ENCODE measurements around the gene MAGEH1. TPM values are rescaled to one million over a fixed set of nuclear protein-coding genes. Genes with fewer than 3 reads are reported as not detected.
"Not testable (repeated sequence)": the region's sequence is repeated elsewhere in the genome, so short reads cannot be mapped to it uniquely, and the experiment has no call there.

MAGEH1 gene
- total RNA-seq (2014; rRNA removed; shearing (Covaris generic)), result 38.3 and 45.3 TPM in 2 replicates

GRCh38 chrX:55451990-55452832, at the start of gene MAGEH1:
TSS of gene MAGEH1 (plus strand) at chrX:55452127. CDS start at chrX:55452375, 248 bp downstream.
- DNase-seq (ENCODE audit: low read depth), result peak; percentile 84

GRCh38 chrX:55427079-55427478, 24.8 kb upstream of the MAGEH1 start:
- DNase-seq (ENCODE audit: low read depth), result not testable (repeated sequence)

GRCh38 chrX:55443468-55443867, 8.5 kb upstream of the MAGEH1 start:
- DNase-seq (ENCODE audit: low read depth), result not testable (repeated sequence)

GRCh38 chrX:55450259-55450658, 1.7 kb upstream of the MAGEH1 start:
- peak; percentile 31 for DNase-seq (ENCODE audit: low read depth)

GRCh38 chrX:55451141-55451540, 786 bp upstream of the MAGEH1 start:
- peak; percentile 21 for DNase-seq (ENCODE audit: low read depth)

- DNase-seq (ENCODE audit: low read depth), result no peak
Measured at GRCh38 chrX:55451626-55451989, 319 bp upstream of the MAGEH1 start.

GRCh38 chrX:55452833-55453124, 852 bp downstream of the MAGEH1 start:
- DNase-seq (ENCODE audit: low read depth), result no peak

GRCh38 chrX:55455708-55456107, 3.8 kb downstream of the MAGEH1 start:
- not testable (repeated sequence) for DNase-seq (ENCODE audit: low read depth)

- DNase-seq (ENCODE audit: low read depth), result not testable (repeated sequence)
Measured at GRCh38 chrX:55459426-55459825, 7.5 kb downstream of the MAGEH1 start.

GRCh38 chrX:55459926-55460325, 8.0 kb downstream of the MAGEH1 start:
- DNase-seq (ENCODE audit: low read depth), result not testable (repeated sequence)

GRCh38 chrX:55464050-55464449, 12.1 kb downstream of the MAGEH1 start:
- not testable (repeated sequence) for DNase-seq (ENCODE audit: low read depth)

- not testable (repeated sequence) for DNase-seq (ENCODE audit: low read depth)
Measured at GRCh38 chrX:55465108-55465507, 13.2 kb downstream of the MAGEH1 start.

GRCh38 chrX:55465791-55466190, 13.9 kb downstream of the MAGEH1 start:
- DNase-seq (ENCODE audit: low read depth), result not testable (repeated sequence)

- DNase-seq (ENCODE audit: low read depth), result not testable (repeated sequence)
Measured at GRCh38 chrX:55479956-55480355, 28.0 kb downstream of the MAGEH1 start.

- DNase-seq (ENCODE audit: low read depth), result no peak
Measured at GRCh38 chrX:55480390-55481062, 28.6 kb downstream of the MAGEH1 start.

GRCh38 chrX:55484948-55485347, 33.0 kb downstream of the MAGEH1 start:
- DNase-seq (ENCODE audit: low read depth), result no peak

- peak; percentile 85 for DNase-seq (ENCODE audit: low read depth)
Measured at GRCh38 chrX:55486736-55487135, 34.8 kb downstream of the MAGEH1 start.

- no peak for DNase-seq (ENCODE audit: low read depth)
Measured at GRCh38 chrX:55487143-55487542, 35.2 kb downstream of the MAGEH1 start.

- no peak for DNase-seq (ENCODE audit: low read depth)
Measured at GRCh38 chrX:55488006-55488592, 36.2 kb downstream of the MAGEH1 start.

GRCh38 chrX:55488593-55489313, 36.8 kb downstream of the MAGEH1 start:
- peak; percentile 59 for DNase-seq (ENCODE audit: low read depth)

GRCh38 chrX:55489314-55490009, 37.5 kb downstream of the MAGEH1 start, which contains the start of gene USP51:
TSS of gene USP51 (minus strand) at chrX:55489848. CDS start at chrX:55488939, 909 bp downstream.
- peak; percentile 6 for DNase-seq (ENCODE audit: low read depth)
